ENCODE data around the gene RND1. TPM values are rescaled to one million over a fixed set of nuclear protein-coding genes. Genes with fewer than 3 reads are reported as not detected.

Gene RND1
- total and polyA plus RNA-seq, 2 of the 13 experiments (the other 11 are each of a cell fraction or from before 2014, with no cell fraction given) = 1.8 to 1.9 TPM

DNA sequence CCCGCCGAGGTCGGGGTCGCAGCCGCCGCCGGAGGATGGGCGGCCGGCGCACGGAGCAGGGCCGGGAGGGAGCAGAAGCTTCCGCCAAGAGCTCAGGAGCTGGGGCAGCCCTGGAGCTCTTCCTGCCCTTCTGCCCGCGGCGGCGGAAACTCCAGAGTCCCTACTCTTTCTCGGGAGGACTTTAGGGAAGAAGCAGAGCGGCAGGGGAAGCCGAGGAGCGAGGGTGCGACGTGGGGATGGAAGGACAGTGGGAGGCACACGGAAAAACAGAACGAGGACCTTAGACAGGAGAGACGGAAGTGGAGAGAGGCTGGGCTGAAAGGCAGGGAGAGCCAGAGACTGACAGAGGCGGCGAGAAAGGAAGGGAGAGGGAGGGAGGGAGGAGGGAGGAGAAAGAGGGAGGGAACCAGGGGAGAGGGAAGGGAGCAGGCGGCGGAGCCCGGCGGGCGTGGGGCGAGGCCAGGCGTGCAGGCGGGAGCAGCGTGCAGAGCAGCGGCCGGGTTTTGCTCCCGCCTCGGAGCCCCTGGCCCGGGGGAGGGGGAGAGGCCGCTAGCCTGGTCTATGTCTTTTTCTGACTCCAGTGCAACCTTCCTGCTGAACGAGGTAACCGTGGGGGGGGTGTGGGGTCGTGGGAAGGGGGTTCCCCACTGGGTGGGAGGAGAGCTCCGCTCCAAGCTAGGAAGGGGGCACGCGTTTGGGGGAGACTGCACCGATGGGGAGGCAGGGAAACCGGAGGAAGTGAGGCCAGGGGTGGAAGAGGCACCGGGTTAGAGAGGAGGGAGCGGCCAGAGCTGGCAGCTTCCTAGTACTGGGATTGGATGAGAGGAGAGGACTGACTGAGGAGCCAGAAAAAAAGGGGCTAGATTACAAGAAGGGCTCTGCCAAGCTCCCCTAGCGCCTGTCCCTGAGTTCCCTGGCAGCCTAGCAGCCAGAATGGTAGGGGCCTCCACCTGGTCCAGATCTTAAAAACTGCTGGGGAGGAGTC lies 50.3 kb downstream of the RND1 start (continued):
- TF ChIP-seq, protein P1, sequence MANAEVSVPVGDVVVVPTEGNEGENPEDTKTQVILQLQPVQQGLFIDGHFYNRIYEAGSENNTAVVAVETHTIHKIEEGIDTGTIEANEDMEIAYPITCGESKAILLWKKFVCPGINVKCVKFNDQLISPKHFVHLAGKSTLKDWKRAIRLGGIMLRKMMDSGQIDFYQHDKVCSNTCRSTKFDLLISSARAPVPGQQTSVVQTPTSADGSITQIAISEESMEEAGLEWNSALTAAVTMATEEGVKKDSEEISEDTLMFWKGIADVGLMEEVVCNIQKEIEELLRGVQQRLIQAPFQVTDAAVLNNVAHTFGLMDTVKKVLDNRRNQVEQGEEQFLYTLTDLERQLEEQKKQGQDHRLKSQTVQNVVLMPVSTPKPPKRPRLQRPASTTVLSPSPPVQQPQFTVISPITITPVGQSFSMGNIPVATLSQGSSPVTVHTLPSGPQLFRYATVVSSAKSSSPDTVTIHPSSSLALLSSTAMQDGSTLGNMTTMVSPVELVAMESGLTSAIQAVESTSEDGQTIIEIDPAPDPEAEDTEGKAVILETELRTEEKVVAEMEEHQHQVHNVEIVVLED (CRISPR knock-in tag; IDR thresholded peaks at IDR 0.05; ENCODE audit: borderline replicate concordance) = no peak
- no peak for TF ChIP-seq MXI1 (IDR thresholded peaks at IDR 0.05; ENCODE audit: borderline replicate concordance, low read depth, low read length)
- no peak for TF ChIP-seq ZBTB21 (CRISPR knock-in tag; IDR thresholded peaks at IDR 0.05)
- TF ChIP-seq PAX8 (CRISPR knock-in tag; IDR thresholded peaks at IDR 0.05; ENCODE audit: borderline replicate concordance) = no peak
- no peak for TF ChIP-seq ZNF891 (CRISPR knock-in tag; IDR thresholded peaks at IDR 0.05)
- no peak; the same call in 1 of the 2 replicates for TF ChIP-seq HDAC2 (CRISPR knock-in tag; IDR thresholded peaks at IDR 0.05)
- TF ChIP-seq NR2F2 (IDR thresholded peaks at IDR 0.05; ENCODE audit: borderline replicate concordance, low read depth) = no peak
- no peak for TF ChIP-seq ZNF329 (CRISPR knock-in tag; IDR thresholded peaks at IDR 0.05; ENCODE audit: low read depth)
- no peak for TF ChIP-seq GLMP (CRISPR knock-in tag; IDR thresholded peaks at IDR 0.05; ENCODE audit: borderline replicate concordance)
- TF ChIP-seq FOSL1 (CRISPR knock-in tag; IDR thresholded peaks at IDR 0.05; ENCODE audit: borderline replicate concordance) = no peak
- no peak for TF ChIP-seq ZSCAN21 (CRISPR knock-in tag; IDR thresholded peaks at IDR 0.05; ENCODE audit: borderline replicate concordance)
- TF ChIP-seq, protein P2, sequence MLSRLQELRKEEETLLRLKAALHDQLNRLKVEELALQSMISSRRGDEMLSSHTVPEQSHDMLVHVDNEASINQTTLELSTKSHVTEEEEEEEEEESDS (CRISPR knock-in tag; IDR thresholded peaks at IDR 0.05; ENCODE audit: borderline replicate concordance) = no peak; the same call in 1 of the 2 replicates
- no peak for TF ChIP-seq ERF (CRISPR knock-in tag; IDR thresholded peaks at IDR 0.05)
- no peak for TF ChIP-seq FOXC1 (CRISPR knock-in tag; IDR thresholded peaks at IDR 0.05; ENCODE audit: borderline replicate concordance)
- TF ChIP-seq, protein P3, sequence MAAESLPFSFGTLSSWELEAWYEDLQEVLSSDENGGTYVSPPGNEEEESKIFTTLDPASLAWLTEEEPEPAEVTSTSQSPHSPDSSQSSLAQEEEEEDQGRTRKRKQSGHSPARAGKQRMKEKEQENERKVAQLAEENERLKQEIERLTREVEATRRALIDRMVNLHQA (CRISPR knock-in tag; IDR thresholded peaks at IDR 0.05) = no peak
- no peak for TF ChIP-seq SOX6 (IDR thresholded peaks at IDR 0.05)
- TF ChIP-seq SOX6 (CRISPR knock-in tag; IDR thresholded peaks at IDR 0.05) = 0 out of 2 replicates have a peak, but pooled peaks have one; percentile 23
- TF ChIP-seq ZNF121 (CRISPR knock-in tag; IDR thresholded peaks at IDR 0.05) = no peak
- no peak for TF ChIP-seq NFE2L2 (IDR thresholded peaks at IDR 0.05; ENCODE audit: low read length)
- TF ChIP-seq, protein P4, sequence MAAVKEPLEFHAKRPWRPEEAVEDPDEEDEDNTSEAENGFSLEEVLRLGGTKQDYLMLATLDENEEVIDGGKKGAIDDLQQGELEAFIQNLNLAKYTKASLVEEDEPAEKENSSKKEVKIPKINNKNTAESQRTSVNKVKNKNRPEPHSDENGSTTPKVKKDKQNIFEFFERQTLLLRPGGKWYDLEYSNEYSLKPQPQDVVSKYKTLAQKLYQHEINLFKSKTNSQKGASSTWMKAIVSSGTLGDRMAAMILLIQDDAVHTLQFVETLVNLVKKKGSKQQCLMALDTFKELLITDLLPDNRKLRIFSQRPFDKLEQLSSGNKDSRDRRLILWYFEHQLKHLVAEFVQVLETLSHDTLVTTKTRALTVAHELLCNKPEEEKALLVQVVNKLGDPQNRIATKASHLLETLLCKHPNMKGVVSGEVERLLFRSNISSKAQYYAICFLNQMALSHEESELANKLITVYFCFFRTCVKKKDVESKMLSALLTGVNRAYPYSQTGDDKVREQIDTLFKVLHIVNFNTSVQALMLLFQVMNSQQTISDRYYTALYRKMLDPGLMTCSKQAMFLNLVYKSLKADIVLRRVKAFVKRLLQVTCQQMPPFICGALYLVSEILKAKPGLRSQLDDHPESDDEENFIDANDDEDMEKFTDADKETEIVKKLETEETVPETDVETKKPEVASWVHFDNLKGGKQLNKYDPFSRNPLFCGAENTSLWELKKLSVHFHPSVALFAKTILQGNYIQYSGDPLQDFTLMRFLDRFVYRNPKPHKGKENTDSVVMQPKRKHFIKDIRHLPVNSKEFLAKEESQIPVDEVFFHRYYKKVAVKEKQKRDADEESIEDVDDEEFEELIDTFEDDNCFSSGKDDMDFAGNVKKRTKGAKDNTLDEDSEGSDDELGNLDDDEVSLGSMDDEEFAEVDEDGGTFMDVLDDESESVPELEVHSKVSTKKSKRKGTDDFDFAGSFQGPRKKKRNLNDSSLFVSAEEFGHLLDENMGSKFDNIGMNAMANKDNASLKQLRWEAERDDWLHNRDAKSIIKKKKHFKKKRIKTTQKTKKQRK (IDR thresholded peaks at IDR 0.05; ENCODE audit: low read length) = no peak
- TF ChIP-seq TBX2 (CRISPR knock-in tag; IDR thresholded peaks at IDR 0.05; ENCODE audit: borderline replicate concordance) = no peak
- TF ChIP-seq GTF2F1 (IDR thresholded peaks at IDR 0.05; ENCODE audit: low read length) = no peak
- no peak for TF ChIP-seq NR1H2 (CRISPR knock-in tag; IDR thresholded peaks at IDR 0.05; ENCODE audit: borderline replicate concordance, low read depth)
- no peak for TF ChIP-seq ZBTB7B (CRISPR knock-in tag; IDR thresholded peaks at IDR 0.05)

Measured in HepG2 (cell line).